Measurements from ENCODE around the gene OCEL1.
A peak's percentile ranks its signal among the peaks of the same experiment; 100 is the strongest.

OCEL1 gene

GRCh38 chr19:17242431-17243208, 16.6 kb downstream of the OCEL1 start:
- no peak for DNase-seq

- no peak for DNase-seq
Measured at GRCh38 chr19:17243211-17243829, 17.3 kb downstream of the OCEL1 start.

DNA sequence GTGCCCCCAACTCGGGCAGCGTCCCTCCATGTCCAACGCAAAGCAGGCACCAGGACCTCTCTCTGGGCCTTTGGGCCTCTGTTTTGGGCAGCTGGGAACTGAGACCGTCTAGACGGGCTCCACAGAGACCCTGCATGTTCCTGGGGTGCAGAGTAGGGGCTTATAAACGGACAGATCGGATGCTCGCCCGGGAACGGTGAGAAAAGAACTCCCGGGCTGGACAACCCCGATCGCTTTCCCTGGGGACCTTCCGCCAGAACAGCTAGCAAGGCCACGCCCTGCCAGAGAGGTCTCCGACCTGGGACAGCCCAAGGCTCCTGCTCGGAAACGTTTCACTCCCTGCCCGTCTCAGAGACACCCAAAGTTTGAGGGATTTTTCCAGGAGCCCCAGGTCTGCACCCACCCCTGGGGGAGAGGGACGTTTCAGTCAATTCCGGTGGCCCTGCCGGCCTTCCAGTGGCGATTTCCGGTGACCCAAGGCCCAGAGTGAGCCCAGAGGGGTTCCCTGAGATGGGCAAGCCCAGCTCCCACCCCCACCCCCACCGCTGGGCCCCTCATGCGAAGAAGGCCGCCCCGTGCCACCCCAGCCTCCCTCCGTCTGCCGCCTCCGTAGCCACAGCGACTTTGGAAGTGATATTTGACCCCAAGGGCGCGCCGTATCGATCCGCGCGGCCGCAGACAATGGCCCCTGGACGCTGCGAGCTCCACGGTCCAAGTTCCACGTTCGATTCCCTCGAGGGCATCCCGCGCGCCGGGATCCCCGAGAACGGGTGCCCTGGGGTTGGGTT, 18.0 kb downstream of the OCEL1 start:
- no peak for DNase-seq

GRCh38 chr19:17244618-17245534, 18.9 kb downstream of the OCEL1 start:
- DNase-seq: no peak

- DNase-seq: no peak
Measured at GRCh38 chr19:17245535-17245984, 19.5 kb downstream of the OCEL1 start, which contains the start of gene NR2F6. Gene NR2F6, minus strand, starts transcription at chr19:17245919. Its CDS starts 699 bp downstream, at chr19:17245220.

DNA sequence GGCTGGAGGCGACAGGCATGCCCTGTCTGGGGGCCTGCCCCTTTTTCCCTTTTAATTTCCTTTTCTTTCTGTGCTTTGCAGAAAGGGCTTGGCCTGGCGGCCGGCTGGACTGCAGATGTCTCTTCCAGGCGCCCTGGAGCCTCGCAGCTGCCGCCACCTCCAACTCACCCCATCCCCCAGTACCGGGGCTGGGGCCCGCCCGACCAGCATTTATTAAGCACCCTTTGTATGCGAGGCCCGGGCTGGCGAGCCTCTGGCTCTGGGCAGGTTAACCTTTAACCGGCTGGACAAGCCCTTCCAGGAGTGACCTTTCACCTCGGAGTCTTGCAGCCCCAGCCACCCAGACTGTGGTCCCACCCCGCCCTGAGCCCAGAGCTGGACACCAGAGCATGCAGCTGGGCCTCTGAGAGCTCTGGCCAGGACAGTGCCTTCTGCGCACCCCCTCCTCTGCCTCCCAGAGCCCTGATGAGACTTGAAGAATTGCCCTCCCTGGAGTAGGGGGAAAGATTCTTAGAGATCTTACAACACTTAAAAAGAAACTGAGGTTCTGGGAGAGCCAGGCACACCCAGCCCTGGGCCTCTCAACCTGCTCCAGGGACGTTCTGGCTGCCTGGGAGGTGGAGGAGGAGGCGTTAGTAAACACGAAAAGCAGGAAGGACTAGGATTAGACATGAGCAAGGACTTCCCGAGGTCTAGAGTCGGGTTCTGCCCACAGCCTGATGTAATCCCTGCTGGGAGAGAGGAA, 20.8 kb downstream of the OCEL1 start:
- DNase-seq: no peak

DNA sequence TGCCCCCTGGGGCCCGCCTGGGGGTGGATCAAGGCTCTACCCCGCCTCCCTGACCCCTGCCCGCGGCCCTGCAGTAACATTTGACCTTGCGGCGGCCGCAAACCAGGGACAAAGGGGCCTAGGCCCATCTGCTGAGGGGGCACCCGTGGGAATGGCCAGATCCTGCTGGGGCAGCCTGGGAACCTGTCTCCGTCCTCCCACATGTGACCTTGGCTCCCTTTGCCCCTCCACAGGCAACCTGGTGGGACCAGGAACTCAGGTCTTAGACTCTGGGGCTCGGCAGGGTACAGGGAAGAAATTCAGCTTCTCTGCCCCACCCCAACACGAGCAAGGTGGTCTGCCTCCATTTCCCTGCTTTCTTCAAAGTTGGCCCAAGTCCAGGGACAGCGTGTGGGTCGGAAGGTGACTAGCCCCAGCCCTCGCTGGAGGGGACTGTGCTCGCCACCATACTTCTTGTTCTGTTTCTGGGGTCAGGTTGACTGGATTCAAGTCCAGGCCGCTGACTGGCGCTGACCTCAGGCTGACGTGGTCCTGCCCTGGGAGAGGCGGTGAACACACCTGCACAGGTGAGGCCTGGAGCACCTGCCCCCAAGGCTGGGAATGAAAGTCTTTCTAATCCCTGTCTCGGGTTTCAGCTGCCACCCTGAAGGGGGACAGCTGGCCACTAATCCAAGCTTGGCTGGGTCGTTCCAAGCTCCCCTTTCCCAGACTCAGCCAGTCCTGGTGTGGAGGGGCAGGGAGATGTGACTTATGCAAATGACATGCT, 22.2 kb downstream of the OCEL1 start:
- peak; percentile 20 for DNase-seq

- no peak for DNase-seq
Measured at GRCh38 chr19:17249887-17250548, 24.0 kb downstream of the OCEL1 start.

GRCh38 chr19:17254636-17255035, 28.6 kb downstream of the OCEL1 start:
- no peak for DNase-seq

- peak; percentile 17 for DNase-seq
Measured at GRCh38 chr19:17255150-17255621, 29.2 kb downstream of the OCEL1 start.

DNA sequence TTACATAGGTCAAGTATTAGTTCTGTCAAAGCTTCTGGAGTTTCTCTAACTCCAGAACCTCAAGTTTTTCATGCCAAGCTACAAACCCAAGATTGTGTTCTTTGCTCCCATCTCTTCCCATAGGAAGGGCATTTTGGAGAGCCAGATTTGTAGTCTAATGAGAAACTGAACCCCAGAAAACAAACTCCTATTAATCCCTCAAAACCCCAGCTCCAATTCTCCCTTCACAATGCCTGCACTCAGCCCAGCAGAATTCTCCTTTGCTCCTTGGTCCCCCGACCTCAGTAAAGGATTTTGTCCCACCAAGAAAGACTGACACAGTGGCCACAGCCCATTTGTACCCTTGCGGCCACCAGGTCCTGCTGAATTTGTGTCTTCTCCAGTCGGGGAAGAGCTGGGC, 30.1 kb downstream of the OCEL1 start:
- DNase-seq: no peak

GRCh38 chr19:17259118-17259780, 33.2 kb downstream of the OCEL1 start:
- DNase-seq: no peak

GRCh38 chr19:17259934-17260333, 33.9 kb downstream of the OCEL1 start:
- no peak for DNase-seq

DNA sequence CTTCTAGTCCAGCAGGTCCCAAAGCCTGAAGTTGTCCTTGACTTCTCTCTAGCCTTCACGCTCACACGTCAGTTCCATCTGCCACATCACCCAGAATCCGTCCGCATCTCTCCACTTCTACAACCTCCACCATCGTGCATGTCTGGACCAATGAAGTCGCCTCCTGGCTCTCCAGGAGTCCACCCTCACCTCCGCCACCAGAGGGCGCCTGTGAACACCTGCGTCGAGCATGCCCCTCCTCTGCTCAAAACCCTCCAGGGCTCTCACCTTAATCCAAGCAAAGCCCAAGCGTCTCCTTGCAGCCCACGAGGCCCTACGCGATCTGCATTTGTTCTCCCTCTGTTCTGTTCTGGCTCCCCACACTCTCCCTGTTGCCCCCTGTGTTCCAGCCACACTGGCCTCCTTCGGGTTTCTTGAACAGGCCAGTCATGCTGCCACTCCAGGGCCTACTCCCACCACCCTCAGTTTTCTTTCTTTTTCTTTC, 34.9 kb downstream of the OCEL1 start:
- DNase-seq: peak; percentile 86

DNA sequence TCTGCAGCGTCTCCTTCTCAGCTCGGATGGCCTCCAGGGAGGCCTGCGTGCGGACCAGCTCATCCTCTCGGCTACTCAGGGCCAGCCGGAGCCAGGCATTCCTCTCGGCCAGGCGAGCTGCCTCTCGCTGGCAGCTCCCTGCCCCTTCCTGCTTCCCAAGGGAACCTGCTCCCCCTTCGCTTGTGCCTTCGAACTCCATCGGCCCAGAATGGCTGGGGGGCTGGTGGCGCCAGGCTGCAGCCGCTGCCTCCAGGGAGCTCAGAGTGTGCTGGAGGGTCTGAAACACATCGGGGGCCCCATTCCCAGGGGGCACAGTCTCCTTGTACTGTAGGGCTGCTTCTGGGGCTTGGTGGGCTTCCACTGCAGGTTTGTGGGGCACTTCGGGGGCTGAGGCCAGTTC, 36.5 kb downstream of the OCEL1 start:
- no peak for DNase-seq

GRCh38 chr19:17263712-17264640, 38.0 kb downstream of the OCEL1 start:
- no peak for DNase-seq

- DNase-seq: no peak
Measured at GRCh38 chr19:17264641-17264979, 38.6 kb downstream of the OCEL1 start, which contains the start of gene USHBP1. Gene USHBP1, minus strand, starts transcription at chr19:17264745. Its CDS starts 446 bp downstream, at chr19:17264299.

- DNase-seq: no peak
Measured at GRCh38 chr19:17266026-17266425, 40.0 kb downstream of the OCEL1 start.
